Tibial nerve (tissue), 4 donors: ENCODE measurements around the gene NUMB. TPM values are rescaled to one million over a fixed set of nuclear protein-coding genes. Genes with fewer than 3 reads are reported as not detected.
"Not testable (repeated sequence)": the region's sequence is repeated elsewhere in the genome, so short reads cannot be mapped to it uniquely, and the experiment has no call there.

Experiments
- DNase-seq, 2 donors: peaks; one replicate each; pipeline ENCODE4 v3.0.0-alpha.2; 2019; ENCODE audit warnings: low spot score in 2 of 2
- H3K27ac ChIP-seq, 4 donors: fragments of 200-600 bp; sonication (generic) in 3 of 4; one replicate each; pipeline ENCODE4 v1.5.1; 2017 to 2019; ENCODE audit warnings: mild to moderate bottlenecking in 1 of 4
- H3K27me3 ChIP-seq, 2 donors: fragments of 200-600 bp; sonication (generic) in 1 of 2; one replicate each; pipeline versions ENCODE4 v1.5.1 to v1.6.0; 2017 to 2019
- H3K36me3 ChIP-seq, 3 donors: fragments of 200-600 bp; sonication (generic); one replicate each; pipeline ENCODE4 v1.5.1; 2018 to 2019
- H3K4me1 ChIP-seq, 4 donors: fragments of 200-600 bp; sonication (generic) in 3 of 4; one replicate each; pipeline ENCODE4 v1.5.1; 2017 to 2019
- H3K4me3 ChIP-seq, 4 donors: fragments of 200-600 bp; sonication (generic) in 3 of 4; one replicate each; pipeline ENCODE4 v1.5.1; 2017 to 2019; ENCODE audit warnings: mild to moderate bottlenecking in 1 of 4, moderate library complexity in 1 of 4
- H3K9me3 ChIP-seq, 4 donors: fragments of 200-600 bp; sonication (generic) in 3 of 4; one replicate each; pipeline ENCODE4 v1.5.1; 2017 to 2019
- EP300 ChIP-seq, 2 donors: sonication (generic); formaldehyde crosslinking; IDR thresholded peaks; one replicate each; pipeline ENCODE4 v1.6.1; 2017; ENCODE audit warnings: antibody characterized with exemption in 2 of 2, mild to moderate bottlenecking in 1 of 2
- POLR2A ChIP-seq, 2 donors: fragments of 450-650 bp; IDR thresholded peaks; one replicate each; pipeline ENCODE4 v1.6.1; 2017; ENCODE audit warnings: antibody characterized with exemption in 2 of 2, mild to moderate bottlenecking in 2 of 2, moderate library complexity in 2 of 2
- WGBS, 2 donors: methylation state at CpG; one replicate each; pipeline ENCODE4 v1.1.5; 2018; 5-methylcytosine and 5-hydroxymethylcytosine counted together
- total RNA-seq, 4 donors: library from RNA; depleted of rRNA; stranded (reverse); fragments of >200 nt; gene quantifications; one replicate each; pipeline ENCODE4 v1.1.0, GENCODE V29; 2016
- TF ChIP-seq, protein P1 (sequence below), 5 experiments: fragments of 200-600 bp in 3 of 5; fragments of 450-650 bp in 2 of 5; sonication (generic) in 3 of 5; IDR thresholded peaks; one replicate each; pipeline ENCODE4 v1.5.1; 2016 to 2019; ENCODE audit warnings: antibody characterized with exemption in 5 of 5, mild to moderate bottlenecking in 3 of 5, moderate library complexity in 2 of 5

The NUMB gene
- total RNA-seq, 4 donors from 2014 or later, result 50.7 to 81.9 (median 60.2) TPM

DNA sequence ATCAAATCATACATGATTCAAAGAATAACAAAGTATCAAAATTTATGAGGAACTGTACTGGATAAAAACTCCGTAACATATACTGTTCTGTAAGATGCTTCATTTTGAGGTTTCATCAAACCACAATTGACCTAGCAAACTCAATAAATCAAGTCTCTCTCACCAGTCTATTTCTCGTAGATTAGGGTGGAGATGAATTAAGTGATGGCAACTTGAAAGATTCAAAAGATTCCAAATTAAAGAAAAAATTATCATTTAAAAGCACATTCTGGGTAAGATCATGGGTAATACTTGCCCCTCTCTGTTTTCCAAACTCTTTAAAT is 146.7 kb downstream of the NUMB start:
- TF ChIP-seq EP300 (IDR thresholded peaks at IDR 0.05) (no peak), POLR2A (IDR thresholded peaks at IDR 0.05) (no peak)
- TF ChIP-seq, protein P1, sequence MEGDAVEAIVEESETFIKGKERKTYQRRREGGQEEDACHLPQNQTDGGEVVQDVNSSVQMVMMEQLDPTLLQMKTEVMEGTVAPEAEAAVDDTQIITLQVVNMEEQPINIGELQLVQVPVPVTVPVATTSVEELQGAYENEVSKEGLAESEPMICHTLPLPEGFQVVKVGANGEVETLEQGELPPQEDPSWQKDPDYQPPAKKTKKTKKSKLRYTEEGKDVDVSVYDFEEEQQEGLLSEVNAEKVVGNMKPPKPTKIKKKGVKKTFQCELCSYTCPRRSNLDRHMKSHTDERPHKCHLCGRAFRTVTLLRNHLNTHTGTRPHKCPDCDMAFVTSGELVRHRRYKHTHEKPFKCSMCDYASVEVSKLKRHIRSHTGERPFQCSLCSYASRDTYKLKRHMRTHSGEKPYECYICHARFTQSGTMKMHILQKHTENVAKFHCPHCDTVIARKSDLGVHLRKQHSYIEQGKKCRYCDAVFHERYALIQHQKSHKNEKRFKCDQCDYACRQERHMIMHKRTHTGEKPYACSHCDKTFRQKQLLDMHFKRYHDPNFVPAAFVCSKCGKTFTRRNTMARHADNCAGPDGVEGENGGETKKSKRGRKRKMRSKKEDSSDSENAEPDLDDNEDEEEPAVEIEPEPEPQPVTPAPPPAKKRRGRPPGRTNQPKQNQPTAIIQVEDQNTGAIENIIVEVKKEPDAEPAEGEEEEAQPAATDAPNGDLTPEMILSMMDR (IDR thresholded peaks at IDR 0.05), result no peak
- Histone ChIP-seq H3K27ac (peak overlapping the region in 2 of 4 donors; percentile 45 to 46), H3K4me1 (peaks cover 0 to 32% (median 8%) of the 10 kb centered on the region in 4 donors), H3K9me3 (no peaks in the 10 kb centered on the region), H3K27me3 (no peaks in the 10 kb centered on the region), H3K36me3 (no peaks in the 10 kb centered on the region), H3K4me3 (no peak overlapping the region)
- WGBS, 2 donors, result 78 to 84% methylated on average over 2 of the region's 2 CpGs
- no peak for DNase-seq

DNA sequence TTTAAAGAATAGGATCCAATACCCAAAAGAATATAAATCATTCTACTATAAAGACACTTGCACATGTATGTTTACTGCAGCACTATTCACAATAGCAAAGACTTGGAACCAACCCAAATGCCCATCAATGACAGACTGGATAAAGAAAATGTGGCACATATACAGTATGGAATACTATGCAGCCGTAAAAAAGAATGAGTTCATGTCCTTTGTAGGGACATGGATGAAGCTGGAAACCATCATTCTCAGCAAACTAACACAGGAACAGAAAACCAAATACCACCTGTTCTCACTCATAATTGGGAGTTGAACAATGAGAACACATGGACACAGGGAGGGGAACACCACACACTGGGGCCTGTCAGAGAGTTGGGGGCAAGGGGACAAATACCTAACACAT is 149.1 kb downstream of the NUMB start:
- H3K27me3 ChIP-seq, H3K36me3 ChIP-seq, H3K9me3 ChIP-seq, H3K4me3 ChIP-seq, H3K27ac ChIP-seq, DNase-seq: not testable (repeated sequence)
- WGBS, 2 donors, result 88 to 97% methylated on average over 1 of the region's 1 CpG
- H3K4me1 ChIP-seq, result peaks cover 0 to 32% (median 8%) of the 10 kb centered on the region in 4 donors

DNA sequence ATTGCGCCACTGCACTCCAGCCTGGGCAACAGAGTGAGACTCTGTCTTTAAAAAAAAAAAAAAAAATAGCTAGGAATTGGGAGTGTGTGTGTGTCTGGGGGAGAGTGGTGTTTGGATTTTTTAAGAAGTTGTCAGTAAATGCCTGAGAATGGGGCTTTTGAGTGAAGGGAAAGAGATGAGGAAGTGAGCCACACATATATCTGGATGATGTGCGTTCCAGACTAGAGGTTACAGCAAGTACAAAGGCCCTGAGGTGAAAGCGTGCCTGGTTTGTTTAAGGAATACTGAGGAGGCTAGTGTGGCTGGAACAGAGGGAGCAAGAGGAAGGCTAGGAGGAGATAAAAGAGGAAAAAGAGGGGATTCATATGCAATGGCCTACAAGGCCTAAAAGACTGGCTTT is 151.1 kb downstream of the NUMB start:
- DNase-seq, result no peak
- no peak overlapping the region for H3K27ac ChIP-seq
- 88 to 92% methylated on average over 3 of the region's 3 CpGs for WGBS, 2 donors
- no peaks in the 10 kb centered on the region for H3K27me3 ChIP-seq
- H3K4me1 ChIP-seq, result peaks cover 0 to 33% (median 8%) of the 10 kb centered on the region in 4 donors
- H3K36me3 ChIP-seq, result peaks cover 0 to 4% (median 0%) of the 10 kb centered on the region in 3 donors
- TF ChIP-seq EP300 (IDR thresholded peaks at IDR 0.05) (no peak), POLR2A (IDR thresholded peaks at IDR 0.05) (no peak)
- TF ChIP-seq, protein P1 (IDR thresholded peaks at IDR 0.05), result no peak
- no peak overlapping the region for H3K4me3 ChIP-seq
- H3K9me3 ChIP-seq, result no peaks in the 10 kb centered on the region

DNA sequence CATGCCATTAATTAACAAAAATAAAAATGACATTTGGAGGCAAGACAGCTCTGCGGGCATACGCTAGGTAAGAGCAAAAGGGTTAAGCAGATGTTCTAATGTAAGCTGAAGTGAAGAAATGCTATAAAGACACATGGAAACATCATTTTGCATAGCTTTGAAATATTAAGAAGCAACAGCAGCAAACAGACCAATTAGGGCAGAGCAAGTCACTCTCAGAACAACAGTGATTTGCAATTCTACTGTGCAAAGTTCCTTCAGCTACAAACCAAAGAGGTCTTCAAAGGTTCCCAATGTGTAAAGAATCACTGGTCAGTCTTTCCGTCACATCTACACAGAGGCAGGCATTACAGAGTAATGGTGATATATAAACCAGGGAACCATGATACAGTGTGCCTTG is 152.8 kb downstream of the NUMB start:
- TF ChIP-seq EP300 (IDR thresholded peaks at IDR 0.05) (no peak), POLR2A (IDR thresholded peaks at IDR 0.05) (no peak)
- TF ChIP-seq, protein P1 (IDR thresholded peaks at IDR 0.05), result no peak
- Histone ChIP-seq H3K27me3 (no peaks in the 10 kb centered on the region), H3K36me3 (peaks cover 0 to 4% (median 0%) of the 10 kb centered on the region in 3 donors), H3K4me1 (peaks cover 0 to 15% (median 3%) of the 10 kb centered on the region in 4 donors), H3K27ac (no peak overlapping the region), H3K9me3 (no peaks in the 10 kb centered on the region), H3K4me3 (no peak overlapping the region)
- 63 to 80% methylated on average over 3 of the region's 3 CpGs for WGBS, 2 donors
- DNase-seq, result no peak

DNA sequence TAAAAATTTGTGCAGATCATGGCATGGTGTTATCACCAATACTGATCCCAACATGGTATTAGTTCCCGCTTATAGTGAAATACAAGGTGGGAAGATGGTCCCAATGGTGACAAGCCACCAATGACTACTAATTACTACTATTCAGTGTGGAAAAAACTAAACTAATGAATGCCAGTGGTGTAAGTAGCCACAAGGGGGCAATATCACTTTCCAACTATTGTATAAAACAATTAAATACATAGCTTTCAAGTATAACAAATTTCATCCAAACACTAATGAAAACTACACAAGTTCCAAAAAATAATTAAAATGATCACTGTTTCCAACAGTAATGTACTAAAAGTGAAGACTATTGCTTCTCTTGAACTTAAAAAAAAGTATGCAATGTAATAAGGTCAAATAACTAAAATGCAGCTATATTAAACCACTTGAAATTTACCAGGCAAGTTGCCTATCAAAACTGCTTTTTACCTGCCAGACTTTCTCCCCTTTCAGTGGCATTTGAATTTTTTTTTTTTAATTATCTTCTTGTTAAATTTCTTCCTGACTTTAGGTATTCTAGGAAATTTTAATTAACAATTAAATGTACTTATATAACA is 163.0 kb downstream of the NUMB start:
- TF ChIP-seq EP300 (IDR thresholded peaks at IDR 0.05), result no peak
- TF ChIP-seq POLR2A (IDR thresholded peaks at IDR 0.05), result no peak
- TF ChIP-seq, protein P1 (IDR thresholded peaks at IDR 0.05), result peak; percentile 57 to 78 (median 65)
- DNase-seq, result peak in 1 of 2 donors; percentile 55
- Histone ChIP-seq H3K9me3 (no peaks in the 10 kb centered on the region), H3K4me1 (peaks cover 0 to 3% (median 1%) of the 10 kb centered on the region in 4 donors), H3K4me3 (no peak overlapping the region), H3K36me3 (peaks cover 0 to 22% (median 0%) of the 10 kb centered on the region in 3 donors), H3K27ac (no peak overlapping the region), H3K27me3 (no peaks in the 10 kb centered on the region)
- WGBS, 2 donors, result 77 to 81% methylated on average over 1 of the region's 1 CpG
